ENCODE results near the gene BLOC1S5. TPM values are rescaled to one million over a fixed set of nuclear protein-coding genes. Genes with fewer than 3 reads are reported as not detected.

BLOC1S5 gene
- total and polyA plus RNA-seq, 4 experiments from 2014 or later, result 23.0 to 36.3 (median 26.1) TPM

- Histone ChIP-seq H3K27ac (ENCODE audit: low read depth, low read length) (no peak overlapping the region), H3K4me1 (ENCODE audit: insufficient read depth, low read length) (no peaks in the 10 kb centered on the region), H3K27me3 (ENCODE audit: insufficient read depth, low read length) (no peaks in the 10 kb centered on the region), H3K4me3 (ENCODE audit: low read length in 2 of 2) (no peak overlapping the region), H3K36me3 (ENCODE audit: insufficient read depth, low read length) (no peaks in the 10 kb centered on the region), H3K9me3 (ENCODE audit: control insufficient read depth in 1 of 2, low read length in 2 of 2) (no peaks in the 10 kb centered on the region)
- Mint-ChIP-seq H3K36me3 (peaks cover 38 to 39% of the 10 kb centered on the region in 2 donors), H3K4me3 (no peak overlapping the region), H3K27me3 (no peaks in the 10 kb centered on the region), H3K4me1 (peaks cover 18 to 25% (median 22%) of the 10 kb centered on the region in 4 donors), H3K9me3 (no peaks in the 10 kb centered on the region), H3K27ac (peak overlapping the region in 1 of 7 donors; percentile 1)
- ChIA-PET CTCF (ENCODE audit: partially characterized antibody) (no interaction called here), POLR2A (ENCODE audit: partially characterized antibody) (no interaction called here)
- intact Hi-C loops (cut with micrococcal nuclease), result no loop called here
- no peak for DNase-seq
These were observed 37.4 kb downstream of the BLOC1S5 start for GRCh38 chr6:8026800-8027199.

GRCh38 chr6:8025191-8025590 is 39.0 kb downstream of the BLOC1S5 start:
- peaks cover 7 to 13% (median 11%) of the 10 kb centered on the region in 4 donors for H3K4me1 Mint-ChIP-seq
- no peaks in the 10 kb centered on the region for H3K9me3 Mint-ChIP-seq
- ChIA-PET POLR2A (ENCODE audit: partially characterized antibody) (no interaction called here), CTCF (ENCODE audit: partially characterized antibody) (no interaction called here)
- H3K36me3 Mint-ChIP-seq, result peaks cover 39 to 41% of the 10 kb centered on the region in 2 donors
- no peaks in the 10 kb centered on the region for H3K27me3 ChIP-seq (ENCODE audit: insufficient read depth, low read length)
- no peaks in the 10 kb centered on the region for H3K9me3 ChIP-seq (ENCODE audit: control insufficient read depth in 1 of 2, low read length in 2 of 2)
- no peak overlapping the region for H3K27ac ChIP-seq (ENCODE audit: low read depth, low read length)
- DNase-seq, result no peak
- no peaks in the 10 kb centered on the region for H3K36me3 ChIP-seq (ENCODE audit: insufficient read depth, low read length)
- H3K4me1 ChIP-seq (ENCODE audit: insufficient read depth, low read length), result no peaks in the 10 kb centered on the region
- no peak overlapping the region for H3K4me3 ChIP-seq (ENCODE audit: low read length in 2 of 2)
- no peaks in the 10 kb centered on the region for H3K27me3 Mint-ChIP-seq
- no peak overlapping the region for H3K27ac Mint-ChIP-seq
- intact Hi-C loops (cut with micrococcal nuclease), result no loop called here
- no peak overlapping the region for H3K4me3 Mint-ChIP-seq

- Mint-ChIP-seq H3K36me3 (peaks cover 36 to 41% of the 10 kb centered on the region in 2 donors), H3K27ac (no peak overlapping the region), H3K4me3 (no peak overlapping the region), H3K27me3 (no peaks in the 10 kb centered on the region), H3K4me1 (peaks cover 0 to 4% (median 2%) of the 10 kb centered on the region in 4 donors), H3K9me3 (no peaks in the 10 kb centered on the region)
- Histone ChIP-seq H3K4me3 (ENCODE audit: low read length in 2 of 2) (no peak overlapping the region), H3K4me1 (ENCODE audit: insufficient read depth, low read length) (no peaks in the 10 kb centered on the region), H3K27ac (ENCODE audit: low read depth, low read length) (no peak overlapping the region), H3K36me3 (ENCODE audit: insufficient read depth, low read length) (no peaks in the 10 kb centered on the region), H3K9me3 (ENCODE audit: control insufficient read depth in 1 of 2, low read length in 2 of 2) (no peaks in the 10 kb centered on the region), H3K27me3 (ENCODE audit: insufficient read depth, low read length) (no peaks in the 10 kb centered on the region)
- intact Hi-C loops (cut with micrococcal nuclease), result no loop called here
- CTCF ChIA-PET (ENCODE audit: partially characterized antibody), result no interaction called here
- POLR2A ChIA-PET (ENCODE audit: partially characterized antibody), result no interaction called here
- no peak for DNase-seq
These were observed 40.6 kb downstream of the BLOC1S5 start for GRCh38 chr6:8023638-8024037.

GRCh38 chr6:8020083-8020482 is 44.1 kb downstream of the BLOC1S5 start:
- Mint-ChIP-seq H3K4me3 (no peak overlapping the region), H3K36me3 (peaks cover 32 to 37% of the 10 kb centered on the region in 2 donors), H3K27ac (peak overlapping the region in 1 of 7 donors; percentile 60), H3K27me3 (no peaks in the 10 kb centered on the region), H3K4me1 (peaks cover 0 to 16% (median 0%) of the 10 kb centered on the region in 4 donors), H3K9me3 (no peaks in the 10 kb centered on the region)
- no peaks in the 10 kb centered on the region for H3K4me1 ChIP-seq (ENCODE audit: insufficient read depth, low read length)
- H3K9me3 ChIP-seq (ENCODE audit: control insufficient read depth in 1 of 2, low read length in 2 of 2), result no peaks in the 10 kb centered on the region
- ChIA-PET CTCF (ENCODE audit: partially characterized antibody) (no interaction called here), POLR2A (ENCODE audit: partially characterized antibody) (no interaction called here)
- H3K27ac ChIP-seq (ENCODE audit: low read depth, low read length), result no peak overlapping the region
- no peak for DNase-seq
- peaks cover 7% of the 10 kb centered on the region for H3K36me3 ChIP-seq (ENCODE audit: insufficient read depth, low read length)
- intact Hi-C loops (cut with micrococcal nuclease), result no loop called here
- no peak overlapping the region for H3K4me3 ChIP-seq (ENCODE audit: low read length in 2 of 2)
- H3K27me3 ChIP-seq (ENCODE audit: insufficient read depth, low read length), result no peaks in the 10 kb centered on the region

GRCh38 chr6:8017705-8018104 is 46.5 kb downstream of the BLOC1S5 start:
- peak overlapping the region in 2 of 8 donors; percentile 91 to 94 for H3K4me3 Mint-ChIP-seq

GRCh38 chr6:8017276-8017701 is 46.9 kb downstream of the BLOC1S5 start:
- peaks cover 8% of the 10 kb centered on the region for H3K36me3 ChIP-seq (ENCODE audit: insufficient read depth, low read length)
- H3K9me3 ChIP-seq (ENCODE audit: control insufficient read depth in 1 of 2, low read length in 2 of 2), result no peaks in the 10 kb centered on the region
- DNase-seq, result peak in 1 of 5 donors; percentile 53
- no peaks in the 10 kb centered on the region for H3K4me1 ChIP-seq (ENCODE audit: insufficient read depth, low read length)
- Mint-ChIP-seq H3K27me3 (no peaks in the 10 kb centered on the region), H3K36me3 (peaks cover 40 to 42% of the 10 kb centered on the region in 2 donors), H3K4me3 (peak overlapping the region in 5 of 8 donors; percentile 1 to 94 (median 29)), H3K4me1 (peaks cover 0 to 16% (median 0%) of the 10 kb centered on the region in 4 donors), H3K27ac (peak overlapping the region in 4 of 7 donors; percentile 7 to 98 (median 62)), H3K9me3 (no peaks in the 10 kb centered on the region)
- ChIA-PET POLR2A (ENCODE audit: partially characterized antibody) (interaction anchor here (1.2 to 2.2 kb wide), 3 partner anchors 47 to 109 kb away, joined by 3 to 12 read pairs (median 8); partner anchors contain the start of genes BLOC1S5 and EEF1E1), CTCF (ENCODE audit: partially characterized antibody) (interaction anchor here (2.1 kb wide), 1 partner anchor 11 kb away, joined by 5 read pairs; no protein-coding TSS in a partner anchor)
- intact Hi-C loops (cut with micrococcal nuclease), result no loop called here
- H3K4me3 ChIP-seq (ENCODE audit: low read length in 2 of 2), result no peak overlapping the region
- no peaks in the 10 kb centered on the region for H3K27me3 ChIP-seq (ENCODE audit: insufficient read depth, low read length)
- peak overlapping the region; percentile 34 for H3K27ac ChIP-seq (ENCODE audit: low read depth, low read length)

More at GRCh38 chr6:8017705-8018104, 46.5 kb downstream of the BLOC1S5 start:
- Histone ChIP-seq H3K4me3 (ENCODE audit: low read length in 2 of 2) (no peak overlapping the region), H3K27ac (ENCODE audit: low read depth, low read length) (peak overlapping the region; percentile 34), H3K36me3 (ENCODE audit: insufficient read depth, low read length) (peaks cover 8% of the 10 kb centered on the region), H3K9me3 (ENCODE audit: control insufficient read depth in 1 of 2, low read length in 2 of 2) (no peaks in the 10 kb centered on the region), H3K4me1 (ENCODE audit: insufficient read depth, low read length) (no peaks in the 10 kb centered on the region), H3K27me3 (ENCODE audit: insufficient read depth, low read length) (no peaks in the 10 kb centered on the region)
- H3K36me3 Mint-ChIP-seq, result peaks cover 38 to 39% of the 10 kb centered on the region in 2 donors
- no peak for DNase-seq
- ChIA-PET CTCF (ENCODE audit: partially characterized antibody) (interaction anchor here (2.1 kb wide), 1 partner anchor 12 kb away, joined by 5 read pairs; no protein-coding TSS in a partner anchor), POLR2A (ENCODE audit: partially characterized antibody) (interaction anchor here (1.2 to 2.2 kb wide), 3 partner anchors 46 to 109 kb away, joined by 3 to 12 read pairs (median 8); partner anchors contain the start of genes BLOC1S5 and EEF1E1)
- H3K27ac Mint-ChIP-seq, result peak overlapping the region in 4 of 7 donors; percentile 1 to 98 (median 42)
- H3K9me3 Mint-ChIP-seq, result no peaks in the 10 kb centered on the region
- no peaks in the 10 kb centered on the region for H3K27me3 Mint-ChIP-seq
- peaks cover 0 to 16% (median 0%) of the 10 kb centered on the region in 4 donors for H3K4me1 Mint-ChIP-seq
- intact Hi-C loops (cut with micrococcal nuclease), result no loop called here

GRCh38 chr6:8014947-8015346 is 49.2 kb downstream of the BLOC1S5 start:
- H3K4me3 Mint-ChIP-seq, result no peak overlapping the region
- DNase-seq, result no peak
- peaks cover 33 to 42% of the 10 kb centered on the region in 2 donors for H3K36me3 Mint-ChIP-seq
- H3K9me3 Mint-ChIP-seq, result no peaks in the 10 kb centered on the region
- CTCF ChIA-PET (ENCODE audit: partially characterized antibody), result no interaction called here
- no peaks in the 10 kb centered on the region for H3K27me3 ChIP-seq (ENCODE audit: insufficient read depth, low read length)
- no peaks in the 10 kb centered on the region for H3K9me3 ChIP-seq (ENCODE audit: control insufficient read depth in 1 of 2, low read length in 2 of 2)
- no peaks in the 10 kb centered on the region for H3K4me1 ChIP-seq (ENCODE audit: insufficient read depth, low read length)
- no peak overlapping the region for H3K27ac ChIP-seq (ENCODE audit: low read depth, low read length)
- POLR2A ChIA-PET (ENCODE audit: partially characterized antibody), result interaction anchor here (1.5 kb wide), 1 partner anchor 87 kb away, joined by 4 read pairs; the partner anchor contains the start of gene EEF1E1
- no peak overlapping the region for H3K4me3 ChIP-seq (ENCODE audit: low read length in 2 of 2)
- peaks cover 8% of the 10 kb centered on the region for H3K36me3 ChIP-seq (ENCODE audit: insufficient read depth, low read length)
- no peak overlapping the region for H3K27ac Mint-ChIP-seq
- peaks cover 0 to 16% (median 0%) of the 10 kb centered on the region in 4 donors for H3K4me1 Mint-ChIP-seq
- H3K27me3 Mint-ChIP-seq, result no peaks in the 10 kb centered on the region
- intact Hi-C loops (cut with micrococcal nuclease), result no loop called here

Measured in CD4-positive, alpha-beta memory T cell (primary cell).